T-helper 17 cell (primary cell): ENCODE data around the gene SLC24A4. TPM values are rescaled to one million over a fixed set of nuclear protein-coding genes. Genes with fewer than 3 reads are reported as not detected.

Experiments
- ATAC-seq: fragments of 150-1000 bp; cut with Tn5 transposase; 2 replicates; pipeline ENCODE4 v1.10.0; 2021; ENCODE audit warnings: mild to moderate bottlenecking, moderate library complexity
- DNase-seq, 3 donors: peaks; one replicate each; pipeline versions ENCODE4 v3.0.0 to v3.0.0-alpha.2; 2020 to 2021
- H3K9me3 ChIP-seq: one replicate; pipeline ENCODE4 v1.7.0; 2013; ENCODE audit warnings: low read length, mild to moderate bottlenecking; ENCODE audit not compliant: control insufficient read depth, poor library complexity, severe bottlenecking
- H3K27ac Mint-ChIP-seq: one replicate; pipeline ENCODE4 v1.8.0; 2022; ENCODE audit warnings: mild to moderate bottlenecking, moderate library complexity, mixed read lengths
- H3K27me3 Mint-ChIP-seq: one replicate; pipeline ENCODE4 v1.8.0; 2022; ENCODE audit warnings: mixed read lengths
- H3K36me3 Mint-ChIP-seq: one replicate; pipeline ENCODE4 v1.8.0; 2022; ENCODE audit warnings: low read depth, mixed read lengths
- H3K4me1 Mint-ChIP-seq: one replicate; pipeline ENCODE4 v1.8.0; 2022; ENCODE audit warnings: mild to moderate bottlenecking, mixed read lengths
- H3K4me3 Mint-ChIP-seq: one replicate; pipeline ENCODE4 v1.8.0; 2022; ENCODE audit warnings: mild to moderate bottlenecking, moderate library complexity, mixed read lengths
- total RNA-seq, 4 donors: library from RNA in 2 of 4; stranded (reverse) in 2 of 4; gene quantifications; one replicate each; pipeline ENCODE4 v1.2.3 and lab custom pipeline; 2022 to 2026

Gene SLC24A4
- total RNA-seq, 2 donors from 2014 or later = 0.55 to 2.0 TPM

- ATAC-seq = no peak
- Mint-ChIP-seq H3K4me3 (no peak overlapping the region), H3K36me3 (no peaks in the 10 kb centered on the region), H3K4me1 (peaks cover 20% of the 10 kb centered on the region), H3K27ac (no peak overlapping the region), H3K27me3 (peaks cover 5% of the 10 kb centered on the region)
- DNase-seq = no peak
- no peaks in the 10 kb centered on the region for H3K9me3 ChIP-seq
These were observed 197.4 kb downstream of the SLC24A4 start for GRCh38 chr14:92520102-92521057.

GRCh38 chr14:92521058-92521415 is 198.1 kb downstream of the SLC24A4 start:
- H3K27me3 Mint-ChIP-seq = no peaks in the 10 kb centered on the region
- H3K36me3 Mint-ChIP-seq = no peaks in the 10 kb centered on the region
- no peaks in the 10 kb centered on the region for H3K9me3 ChIP-seq
- DNase-seq = no peak
- H3K4me1 Mint-ChIP-seq = peaks cover 18% of the 10 kb centered on the region
- no peak for ATAC-seq
- H3K4me3 Mint-ChIP-seq = no peak overlapping the region
- H3K27ac Mint-ChIP-seq = no peak overlapping the region

GRCh38 chr14:92523752-92524151 is 200.8 kb downstream of the SLC24A4 start:
- Mint-ChIP-seq H3K36me3 (no peaks in the 10 kb centered on the region), H3K27ac (no peak overlapping the region), H3K4me3 (no peak overlapping the region), H3K27me3 (no peaks in the 10 kb centered on the region), H3K4me1 (peaks cover 10% of the 10 kb centered on the region)
- DNase-seq (no peak), ATAC-seq (no peak)
- no peaks in the 10 kb centered on the region for H3K9me3 ChIP-seq

- H3K27me3 Mint-ChIP-seq = no peaks in the 10 kb centered on the region
- no peak for ATAC-seq
- H3K36me3 Mint-ChIP-seq = no peaks in the 10 kb centered on the region
- no peaks in the 10 kb centered on the region for H3K9me3 ChIP-seq
- peak overlapping the region; percentile 24 for H3K27ac Mint-ChIP-seq
- no peak overlapping the region for H3K4me3 Mint-ChIP-seq
- peaks cover 9% of the 10 kb centered on the region for H3K4me1 Mint-ChIP-seq
- DNase-seq = no peak
These were observed 201.7 kb downstream of the SLC24A4 start for GRCh38 chr14:92524602-92525185.

DNA sequence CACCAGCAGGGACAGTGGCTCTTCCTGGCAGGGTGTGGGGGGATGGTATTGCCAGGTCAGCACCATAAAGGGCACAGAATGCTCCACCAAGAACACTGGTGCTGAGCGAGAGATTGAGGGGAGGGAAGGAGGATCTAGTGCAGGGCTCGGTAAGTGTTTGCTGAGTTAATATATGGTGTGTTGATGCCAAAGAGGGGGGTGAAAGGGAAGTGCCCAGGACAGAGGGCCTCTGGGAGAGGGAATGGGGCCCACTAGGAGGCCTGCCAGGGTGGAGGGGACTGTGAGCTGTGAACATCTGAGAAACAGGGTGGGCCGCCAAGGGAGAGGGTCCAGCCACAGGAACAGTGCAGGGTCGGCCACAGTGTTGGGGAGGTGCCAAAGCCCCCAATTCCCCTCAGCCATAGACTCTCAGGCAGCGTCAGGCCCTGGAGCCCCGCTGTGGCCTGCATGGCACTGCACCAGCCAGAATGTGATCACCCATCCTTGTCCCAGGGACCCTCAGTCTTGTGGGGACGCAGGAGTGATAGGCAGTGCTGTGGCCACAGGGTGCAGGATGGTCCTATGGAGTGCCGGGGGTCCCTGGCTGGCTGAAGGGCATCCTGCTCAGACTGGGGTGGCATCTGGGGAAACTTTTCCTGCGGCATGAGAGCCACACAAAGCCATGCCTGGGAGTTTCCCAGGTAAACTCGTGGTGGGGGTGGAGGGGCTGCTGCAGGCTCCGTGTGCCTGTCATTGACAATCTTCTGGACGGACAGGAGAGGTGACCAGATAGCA is 202.5 kb downstream of the SLC24A4 start:
- ATAC-seq (no peak), DNase-seq (no peak)
- Mint-ChIP-seq H3K27ac (peak overlapping the region; percentile 24), H3K4me1 (peaks cover 10% of the 10 kb centered on the region), H3K27me3 (no peaks in the 10 kb centered on the region), H3K36me3 (no peaks in the 10 kb centered on the region), H3K4me3 (no peak overlapping the region)
- H3K9me3 ChIP-seq = no peaks in the 10 kb centered on the region

DNA sequence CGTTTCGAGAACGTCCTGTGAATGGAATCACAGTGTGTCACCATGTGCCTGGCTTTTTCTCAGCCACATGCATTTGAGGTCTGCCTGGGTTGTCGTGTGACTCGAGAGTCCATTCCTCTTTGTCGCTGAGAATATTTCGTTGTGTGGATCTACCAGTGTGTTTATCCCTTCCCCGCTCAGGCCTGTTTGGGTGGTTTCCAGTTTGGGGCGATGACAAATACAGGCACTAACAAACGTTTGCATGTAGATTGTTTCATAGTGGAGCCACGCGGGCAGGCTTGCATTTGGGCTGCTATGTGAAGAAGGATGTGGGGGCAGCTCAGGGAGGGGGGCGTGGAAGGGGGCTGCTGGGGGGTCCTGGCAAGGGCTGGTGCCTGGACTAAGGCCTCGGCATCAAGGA is 204.8 kb downstream of the SLC24A4 start:
- no peaks in the 10 kb centered on the region for H3K27me3 Mint-ChIP-seq
- no peak for ATAC-seq
- H3K4me1 Mint-ChIP-seq = peaks cover 13% of the 10 kb centered on the region
- H3K9me3 ChIP-seq = no peaks in the 10 kb centered on the region
- no peaks in the 10 kb centered on the region for H3K36me3 Mint-ChIP-seq
- H3K27ac Mint-ChIP-seq = no peak overlapping the region
- DNase-seq = no peak
- no peak overlapping the region for H3K4me3 Mint-ChIP-seq

GRCh38 chr14:92528486-92529100 is 205.6 kb downstream of the SLC24A4 start:
- H3K4me1 Mint-ChIP-seq = peaks cover 16% of the 10 kb centered on the region
- no peak for ATAC-seq
- no peak overlapping the region for H3K4me3 Mint-ChIP-seq
- H3K9me3 ChIP-seq = no peaks in the 10 kb centered on the region
- DNase-seq = no peak
- no peak overlapping the region for H3K27ac Mint-ChIP-seq
- no peaks in the 10 kb centered on the region for H3K36me3 Mint-ChIP-seq
- no peaks in the 10 kb centered on the region for H3K27me3 Mint-ChIP-seq

GRCh38 chr14:92529903-92530302 is 206.9 kb downstream of the SLC24A4 start:
- Mint-ChIP-seq H3K27me3 (no peaks in the 10 kb centered on the region), H3K36me3 (no peaks in the 10 kb centered on the region), H3K4me3 (no peak overlapping the region), H3K4me1 (peaks cover 19% of the 10 kb centered on the region), H3K27ac (no peak overlapping the region)
- DNase-seq = no peak
- ATAC-seq = peak; percentile 18
- no peaks in the 10 kb centered on the region for H3K9me3 ChIP-seq

DNA sequence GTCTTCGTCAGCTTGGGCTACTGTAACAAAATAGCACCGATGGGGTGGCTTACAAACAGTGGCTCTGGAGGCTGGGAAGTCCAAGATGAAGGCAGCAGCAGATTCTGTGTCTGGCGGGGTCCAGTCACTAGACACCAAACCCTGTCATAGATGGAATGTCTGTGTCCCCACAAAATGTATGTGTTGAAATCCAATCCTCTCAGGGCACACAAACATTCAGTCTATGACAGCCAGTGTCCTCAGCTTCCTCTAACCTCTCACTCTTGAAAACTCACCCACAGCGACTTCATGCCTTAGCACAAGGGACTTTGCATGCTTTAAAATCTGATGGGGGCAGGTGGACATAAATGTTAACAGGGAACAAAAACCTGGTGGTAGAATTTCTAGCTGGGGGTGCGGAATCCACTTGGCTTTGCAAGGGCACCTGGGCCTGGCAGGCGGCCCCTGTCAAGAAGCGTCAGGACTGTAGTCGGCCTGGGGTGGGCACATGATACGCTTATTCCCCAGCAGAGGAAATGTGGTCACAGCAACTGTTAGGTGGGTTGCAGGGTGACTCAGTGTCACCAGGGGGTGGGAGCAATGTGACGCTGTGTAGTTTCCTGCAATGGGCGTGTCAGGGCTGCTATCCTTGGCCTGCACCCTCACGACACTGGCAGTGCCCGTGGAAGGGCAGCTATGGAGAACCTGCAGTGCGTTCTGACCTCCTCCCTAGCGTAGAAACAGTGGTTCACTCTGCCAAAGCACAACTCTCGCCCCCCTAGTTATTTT is 208.3 kb downstream of the SLC24A4 start:
- ATAC-seq (peak; percentile 53), DNase-seq (no peak)
- Mint-ChIP-seq H3K36me3 (no peaks in the 10 kb centered on the region), H3K27ac (peak overlapping the region; percentile 9), H3K27me3 (no peaks in the 10 kb centered on the region), H3K4me1 (peaks cover 26% of the 10 kb centered on the region), H3K4me3 (no peak overlapping the region)
- no peaks in the 10 kb centered on the region for H3K9me3 ChIP-seq

- no peaks in the 10 kb centered on the region for H3K9me3 ChIP-seq
- H3K4me1 Mint-ChIP-seq = peaks cover 25% of the 10 kb centered on the region
- H3K27ac Mint-ChIP-seq = no peak overlapping the region
- H3K4me3 Mint-ChIP-seq = no peak overlapping the region
- H3K27me3 Mint-ChIP-seq = no peaks in the 10 kb centered on the region
- no peaks in the 10 kb centered on the region for H3K36me3 Mint-ChIP-seq
- ATAC-seq (no peak), DNase-seq (no peak)
These were observed 209.7 kb downstream of the SLC24A4 start for GRCh38 chr14:92532490-92533163.

- no peak for DNase-seq
- no peaks in the 10 kb centered on the region for H3K9me3 ChIP-seq
- ATAC-seq = no peak
- peak overlapping the region; percentile 87 for H3K27ac Mint-ChIP-seq
- H3K4me1 Mint-ChIP-seq = peaks cover 23% of the 10 kb centered on the region
- H3K27me3 Mint-ChIP-seq = no peaks in the 10 kb centered on the region
- H3K36me3 Mint-ChIP-seq = no peaks in the 10 kb centered on the region
- H3K4me3 Mint-ChIP-seq = peak overlapping the region; percentile 63
These were observed 212.1 kb downstream of the SLC24A4 start for GRCh38 chr14:92534932-92535643.
